KOPT-K1 (cell line): Measurements from ENCODE around the gene AP1B1.

Source experiments
- H3K27ac ChIP-seq: fragments of 200-600 bp; sonication (generic); 2 replicates; pipeline ENCODE4 v1.5.1; 2016; ENCODE audit warnings: antibody characterized with exemption, mild to moderate bottlenecking, low read depth, low read length; ENCODE audit not compliant: poor library complexity, severe bottlenecking
- H3K36me3 ChIP-seq: fragments of 200-600 bp; sonication (generic); 2 replicates; pipeline ENCODE4 v1.5.1; 2017; ENCODE audit warnings: antibody characterized with exemption, mild to moderate bottlenecking, low read length, moderate library complexity; ENCODE audit not compliant: insufficient read depth
- H3K9me3 ChIP-seq: fragments of 200-600 bp; sonication (generic); 2 replicates; pipeline ENCODE4 v1.5.1; 2017; ENCODE audit warnings: antibody characterized with exemption, low read length, mild to moderate bottlenecking; ENCODE audit not compliant: insufficient read depth, poor library complexity, severe bottlenecking

Gene AP1B1

DNA sequence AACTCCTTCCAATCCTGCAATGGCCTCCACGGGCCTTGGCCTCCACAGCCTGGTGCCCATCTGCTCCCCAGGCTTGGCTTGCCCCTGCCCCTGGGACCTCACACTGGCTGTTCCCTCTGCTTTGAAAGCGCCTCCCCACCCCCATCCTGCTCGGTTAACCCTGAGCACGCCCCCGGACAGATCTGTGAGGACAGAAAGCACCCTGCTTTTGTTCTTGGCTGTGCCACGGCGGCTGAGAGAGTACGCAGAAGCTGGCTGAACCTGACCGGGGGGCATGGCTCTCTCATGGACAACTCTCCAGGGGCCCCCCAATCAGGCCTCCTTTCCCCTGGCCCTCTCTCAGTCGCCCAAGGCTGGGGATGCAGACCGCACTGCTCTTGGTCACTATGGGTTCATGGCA is 52.7 kb downstream of the AP1B1 start:
- Histone ChIP-seq H3K9me3 (no peaks in the 10 kb centered on the region), H3K27ac (no peak overlapping the region), H3K36me3 (peaks cover 99% of the 10 kb centered on the region)

DNA sequence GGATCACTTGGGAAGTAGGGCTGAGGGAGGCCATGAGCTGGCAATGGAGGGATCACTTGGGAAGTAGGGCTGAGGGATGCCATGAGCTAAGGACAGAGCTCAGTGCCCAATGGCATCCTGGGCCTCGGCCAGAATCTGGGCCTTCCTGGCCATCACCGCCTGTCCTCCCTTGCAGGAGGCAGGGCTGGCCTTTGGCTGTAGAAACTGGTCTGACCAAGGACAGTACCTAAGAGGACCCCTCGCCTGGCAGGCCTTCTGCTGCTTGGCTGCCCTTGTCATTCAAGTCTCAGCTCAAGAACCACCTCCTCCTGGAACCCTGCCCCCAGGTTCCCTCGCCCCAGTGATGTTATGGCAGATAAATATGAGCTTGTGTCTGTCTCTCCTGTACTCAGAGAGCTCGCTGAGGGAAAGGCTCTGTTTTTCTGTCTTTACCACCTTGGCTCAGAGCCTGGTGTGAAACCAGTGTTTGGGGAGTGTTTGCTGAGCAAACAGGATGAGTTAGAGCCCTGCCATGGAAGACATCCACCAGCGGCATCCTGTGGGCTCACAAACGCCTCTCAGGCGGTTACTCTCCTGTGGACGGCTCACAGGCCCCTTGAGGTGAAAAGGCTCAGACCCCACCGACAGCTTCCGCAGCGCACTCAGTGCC is 53.5 kb downstream of the AP1B1 start:
- no peak overlapping the region for H3K27ac ChIP-seq
- peaks cover 99% of the 10 kb centered on the region for H3K36me3 ChIP-seq

DNA sequence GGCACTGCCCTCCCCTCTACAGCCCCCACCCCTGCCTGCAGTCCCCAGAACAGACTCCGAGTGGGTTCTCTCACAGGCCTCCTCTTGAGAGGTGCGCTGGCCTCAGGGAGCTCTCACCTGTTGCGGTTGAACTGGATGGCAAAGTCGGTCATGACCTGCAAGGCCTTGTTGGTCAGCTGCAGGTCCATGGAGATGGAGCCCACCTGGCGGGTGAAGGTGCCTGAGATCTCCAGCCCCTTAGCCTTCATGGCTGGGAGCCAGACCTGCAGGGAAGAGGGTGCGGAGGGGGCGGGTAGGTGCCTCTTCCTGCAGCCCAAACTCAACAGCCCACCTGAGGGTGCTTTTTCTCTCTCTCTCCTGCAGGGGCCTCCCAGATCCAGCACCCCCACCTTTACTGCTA is 54.2 kb downstream of the AP1B1 start:
- H3K9me3 ChIP-seq = no peaks in the 10 kb centered on the region
- no peak overlapping the region for H3K27ac ChIP-seq
- H3K36me3 ChIP-seq = peaks cover 99% of the 10 kb centered on the region

More for the DNA sequence above, 53.5 kb downstream of the AP1B1 start:
- no peaks in the 10 kb centered on the region for H3K9me3 ChIP-seq

DNA sequence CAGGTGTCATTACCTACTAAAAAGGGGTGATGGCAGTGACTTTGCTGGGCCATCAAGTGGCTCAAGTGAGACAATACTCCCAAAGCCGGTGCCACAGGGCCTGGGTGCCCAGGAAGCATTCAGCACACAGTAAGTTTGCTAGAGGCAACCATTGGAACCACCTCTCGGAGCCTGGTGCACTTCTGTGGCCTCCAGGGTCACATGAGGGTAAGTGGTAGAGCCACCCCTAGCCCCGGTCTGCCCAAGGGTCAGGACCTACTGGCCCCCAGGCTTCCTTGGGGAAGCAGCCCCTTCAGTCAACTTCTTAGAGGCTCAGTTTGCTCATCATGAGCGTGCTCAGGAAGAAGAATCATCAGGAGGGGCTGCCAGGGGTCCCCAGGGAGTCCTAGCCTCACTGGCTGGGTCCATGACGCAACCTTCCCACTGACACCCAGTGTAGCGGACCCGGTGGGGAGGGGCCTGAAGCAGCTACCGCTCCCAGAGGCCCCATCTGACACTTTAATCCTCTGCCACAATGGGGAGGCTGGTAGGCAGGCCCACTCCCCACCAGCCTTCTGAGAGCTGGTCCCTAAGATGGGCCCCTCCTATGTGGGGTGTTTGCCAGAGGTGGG is 55.4 kb downstream of the AP1B1 start:
- Histone ChIP-seq H3K27ac (no peak overlapping the region), H3K36me3 (peaks cover 99% of the 10 kb centered on the region), H3K9me3 (no peaks in the 10 kb centered on the region)

DNA sequence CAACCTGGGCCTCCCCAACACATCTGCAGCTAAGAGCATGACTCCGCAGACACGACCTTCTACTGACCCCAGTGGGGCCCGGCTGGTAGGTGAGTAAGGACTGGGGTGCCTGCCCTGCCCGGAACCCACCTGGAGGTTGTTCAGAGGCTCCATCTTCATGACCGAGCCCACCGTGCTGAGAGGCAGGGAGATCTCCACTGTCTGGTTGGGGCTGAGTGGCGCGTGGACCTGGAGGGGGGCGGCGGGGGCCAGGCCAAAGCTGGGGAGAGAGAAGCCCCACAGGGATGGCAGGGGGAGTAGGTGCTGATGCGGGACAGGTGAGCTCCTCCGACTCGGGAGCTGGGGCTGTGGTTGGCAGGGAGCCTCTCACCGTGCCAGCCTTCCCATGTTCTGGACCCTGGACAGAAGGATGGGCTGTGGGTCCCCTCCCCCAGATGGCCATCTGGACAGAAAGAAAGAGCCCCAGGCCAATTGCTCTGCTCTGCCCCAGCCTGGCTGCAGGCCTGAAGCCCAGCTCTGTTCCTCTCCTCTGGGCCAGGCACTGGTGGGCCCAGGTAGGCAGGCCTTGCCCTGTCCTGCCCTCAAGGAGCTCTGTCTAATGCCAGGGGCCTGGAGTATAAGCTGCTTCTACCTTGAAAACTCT is 56.6 kb downstream of the AP1B1 start:
- H3K9me3 ChIP-seq = no peaks in the 10 kb centered on the region
- peaks cover 98% of the 10 kb centered on the region for H3K36me3 ChIP-seq
- no peak overlapping the region for H3K27ac ChIP-seq

DNA sequence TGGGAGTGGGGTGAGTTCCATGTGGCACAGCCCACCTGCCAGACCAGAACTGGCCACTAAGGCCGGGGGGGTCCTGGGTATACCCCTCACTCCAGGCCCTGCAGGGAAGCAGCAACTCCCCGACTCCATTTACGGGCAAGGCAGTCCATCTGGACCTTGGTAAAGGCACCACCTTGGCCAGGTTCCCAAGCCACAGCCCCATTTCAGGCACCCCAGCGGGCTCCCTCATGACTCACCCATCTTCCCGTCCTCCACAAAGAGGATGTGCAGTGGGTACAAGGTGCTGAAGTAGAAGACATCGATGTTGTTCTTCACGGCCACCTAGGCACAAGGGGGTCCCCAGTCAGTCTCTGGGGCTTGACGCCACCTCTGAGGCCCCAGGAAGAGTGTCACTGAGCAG is 57.2 kb downstream of the AP1B1 start:
- Histone ChIP-seq H3K36me3 (peaks cover 98% of the 10 kb centered on the region), H3K27ac (no peak overlapping the region), H3K9me3 (no peaks in the 10 kb centered on the region)

DNA sequence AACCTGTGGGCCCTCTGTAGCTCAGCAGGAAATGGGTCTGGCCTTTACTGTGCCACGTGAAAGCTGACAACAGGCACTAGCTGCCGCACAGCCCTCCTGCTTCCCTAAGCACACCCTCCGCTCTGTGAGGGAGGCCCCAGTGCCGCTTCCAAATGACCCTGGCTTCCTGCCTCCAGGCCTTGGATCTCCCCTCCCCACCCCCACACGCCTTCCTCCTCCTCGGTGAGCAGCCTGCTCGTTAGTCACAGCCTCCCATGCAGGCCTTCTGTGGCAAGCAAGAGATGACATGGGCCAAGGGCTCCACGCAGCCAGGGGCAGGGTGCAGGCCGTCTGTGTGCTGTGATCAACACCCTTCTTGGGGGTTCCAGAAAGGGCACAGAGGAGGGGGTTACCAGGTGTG is 57.6 kb downstream of the AP1B1 start:
- no peaks in the 10 kb centered on the region for H3K9me3 ChIP-seq
- peaks cover 98% of the 10 kb centered on the region for H3K36me3 ChIP-seq
- no peak overlapping the region for H3K27ac ChIP-seq

DNA sequence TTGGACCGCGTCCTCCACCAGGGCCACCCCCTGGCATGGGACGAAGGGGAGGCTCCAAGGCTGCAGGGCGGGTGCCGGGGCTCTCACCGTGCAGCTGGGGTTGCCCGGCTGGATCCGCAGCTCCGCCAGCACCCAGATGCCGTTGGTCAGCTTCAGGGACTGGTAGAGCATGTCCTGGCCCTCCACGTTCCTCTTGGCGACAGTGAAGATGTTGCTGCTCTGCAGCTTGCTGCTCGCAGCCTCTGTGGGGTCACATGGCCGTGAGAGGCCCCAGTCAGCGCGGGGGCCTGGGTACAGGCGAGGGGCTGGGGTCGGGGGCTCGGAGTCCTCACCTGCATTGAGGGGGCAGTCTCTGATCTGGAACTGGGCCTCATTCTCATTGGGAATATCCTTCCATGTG is 58.1 kb downstream of the AP1B1 start:
- H3K9me3 ChIP-seq = no peaks in the 10 kb centered on the region
- peaks cover 94% of the 10 kb centered on the region for H3K36me3 ChIP-seq
- no peak overlapping the region for H3K27ac ChIP-seq

DNA sequence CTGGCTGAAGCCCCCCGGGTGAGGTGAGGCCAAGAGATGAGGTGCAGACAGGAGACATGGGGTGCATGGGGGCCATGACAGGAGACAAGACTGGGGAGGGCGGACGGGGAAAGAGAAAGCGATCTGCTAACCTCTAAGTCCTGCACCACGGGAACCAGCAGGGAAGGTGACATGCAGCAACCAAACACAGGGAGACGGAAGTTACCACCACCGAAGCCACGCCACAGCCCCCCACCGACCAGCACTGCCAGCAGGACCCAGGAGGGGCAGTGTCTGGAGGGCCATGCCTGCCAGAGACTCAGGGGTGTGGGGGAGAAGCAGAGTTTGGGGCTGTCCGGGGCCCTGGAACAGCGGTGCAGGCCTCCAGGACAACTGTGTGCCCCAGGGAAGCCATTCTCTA is 58.8 kb downstream of the AP1B1 start:
- Histone ChIP-seq H3K36me3 (peaks cover 87% of the 10 kb centered on the region), H3K9me3 (no peaks in the 10 kb centered on the region), H3K27ac (no peak overlapping the region)

DNA sequence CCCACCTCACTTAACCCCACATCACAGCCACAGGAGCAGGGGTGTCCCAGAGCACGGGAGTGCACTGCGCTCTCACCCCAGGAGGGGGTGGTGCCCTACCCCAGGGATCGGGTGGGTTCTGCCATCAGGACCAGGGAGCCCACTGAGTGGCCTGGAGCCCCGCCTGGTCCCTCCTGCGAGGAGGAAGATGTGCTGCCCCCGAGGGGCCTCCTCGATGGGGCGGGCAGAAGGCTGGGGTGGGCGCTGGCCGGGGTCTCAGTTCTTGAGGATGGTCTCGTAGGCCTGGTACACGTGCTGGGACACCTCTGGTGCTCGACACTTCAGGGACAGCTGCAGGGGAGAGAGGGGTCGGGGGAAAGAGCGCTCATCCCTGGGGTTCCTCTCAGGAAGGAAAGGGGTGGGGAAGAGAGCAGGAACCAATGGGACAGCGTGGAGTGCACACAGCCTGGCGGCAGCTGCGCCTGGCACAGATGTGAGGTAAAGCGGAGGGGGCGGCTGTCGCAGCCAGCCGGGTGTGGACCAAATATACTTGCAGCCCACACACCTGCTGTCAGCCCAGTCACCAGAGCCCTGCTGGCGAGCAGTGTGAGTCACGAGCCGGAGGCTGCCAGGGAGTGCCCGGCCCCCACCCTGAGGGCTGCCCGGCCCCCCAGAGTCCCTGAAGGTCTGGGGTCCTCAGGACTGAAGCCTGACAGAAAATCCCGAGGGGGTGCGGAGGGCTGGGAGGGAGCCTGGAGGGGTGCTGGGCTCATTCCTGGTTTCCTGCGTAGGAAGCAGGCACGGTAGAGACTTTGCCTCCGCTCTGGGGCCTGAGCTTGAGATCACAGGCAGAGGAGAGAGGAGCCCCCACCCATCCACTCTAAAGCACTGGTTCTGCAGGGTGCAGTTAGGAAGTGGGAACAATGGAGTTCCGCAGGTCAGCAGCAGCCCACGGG is 59.5 kb downstream of the AP1B1 start:
- H3K9me3 ChIP-seq = no peaks in the 10 kb centered on the region
- no peak overlapping the region for H3K27ac ChIP-seq
- peaks cover 80% of the 10 kb centered on the region for H3K36me3 ChIP-seq

DNA sequence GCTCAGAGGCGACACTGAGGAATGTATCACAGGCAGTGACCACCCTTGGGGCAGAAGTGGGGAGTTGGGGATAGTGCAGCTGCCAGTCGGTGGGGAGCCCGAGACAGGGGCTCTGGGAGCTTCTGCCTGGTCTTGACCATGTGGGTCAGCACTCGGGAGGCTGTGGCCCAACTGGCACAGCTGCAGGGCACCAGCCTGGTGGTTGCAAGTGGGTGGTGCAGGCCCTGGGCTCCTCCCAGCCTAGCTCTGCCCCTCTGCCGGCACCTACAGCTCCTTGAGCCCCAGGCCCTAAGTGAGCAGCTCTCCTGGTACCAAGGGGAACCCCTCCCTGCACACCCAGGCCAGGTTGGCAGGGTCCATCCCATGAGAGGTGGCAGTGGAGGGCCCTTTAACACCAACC is 60.3 kb downstream of the AP1B1 start:
- Histone ChIP-seq H3K36me3 (peaks cover 73% of the 10 kb centered on the region), H3K27ac (no peak overlapping the region), H3K9me3 (no peaks in the 10 kb centered on the region)

DNA sequence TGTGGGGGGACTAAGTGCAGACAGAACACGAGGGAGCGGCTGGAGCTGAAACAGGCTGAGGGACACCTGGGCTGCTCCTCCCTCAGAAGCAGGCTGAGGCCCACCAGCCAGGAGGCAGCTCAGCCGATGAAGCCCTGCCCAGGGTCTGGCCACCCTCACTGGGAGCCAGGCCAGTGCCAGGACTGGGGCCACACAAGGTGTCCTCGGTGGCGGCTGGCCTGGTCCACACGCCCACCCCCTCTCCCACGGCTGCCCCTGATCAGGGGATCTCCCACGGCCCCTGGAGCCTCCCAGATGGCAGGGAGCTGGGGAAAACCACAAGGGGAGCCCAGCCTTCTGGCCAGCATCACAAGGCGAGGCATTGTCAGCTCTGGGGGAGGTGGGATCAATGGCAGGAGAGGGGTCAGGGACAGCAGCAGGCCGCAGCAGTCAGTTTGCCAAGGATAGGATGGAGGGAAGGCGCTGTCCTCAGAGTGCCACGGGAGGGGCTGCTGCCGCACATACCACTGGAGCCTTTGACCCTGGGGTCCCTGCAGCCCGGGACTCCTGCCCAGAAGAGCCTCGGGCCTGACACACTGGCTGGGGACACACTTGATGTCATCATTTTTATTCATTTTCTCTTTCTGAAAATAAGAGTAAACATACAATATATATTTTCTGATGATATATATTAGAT is 61.1 kb downstream of the AP1B1 start:
- Histone ChIP-seq H3K27ac (no peak overlapping the region), H3K36me3 (peaks cover 64% of the 10 kb centered on the region)

DNA sequence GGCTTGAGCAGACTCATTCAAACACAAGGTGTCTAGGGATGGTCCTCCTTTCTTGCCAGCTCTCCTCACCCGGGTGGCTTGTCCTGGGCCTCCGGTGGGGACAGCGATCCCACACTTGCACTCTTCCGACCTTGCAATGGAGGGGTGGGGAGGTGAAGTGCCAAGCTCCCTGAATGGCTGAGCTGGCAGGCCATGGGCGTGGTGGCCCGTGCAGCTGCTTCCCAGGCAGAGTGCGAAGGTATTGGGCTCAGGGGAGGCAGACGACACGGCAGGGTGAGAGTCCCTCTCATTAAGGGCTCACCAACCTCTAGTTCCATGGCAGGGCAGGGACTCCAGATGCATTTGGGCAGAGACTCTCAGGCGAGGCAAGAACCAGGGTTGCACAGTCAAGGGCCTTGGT is 61.9 kb downstream of the AP1B1 start:
- Histone ChIP-seq H3K27ac (no peak overlapping the region), H3K9me3 (no peaks in the 10 kb centered on the region), H3K36me3 (peaks cover 57% of the 10 kb centered on the region)

More for the DNA sequence above, 61.1 kb downstream of the AP1B1 start:
- H3K9me3 ChIP-seq = no peaks in the 10 kb centered on the region

DNA sequence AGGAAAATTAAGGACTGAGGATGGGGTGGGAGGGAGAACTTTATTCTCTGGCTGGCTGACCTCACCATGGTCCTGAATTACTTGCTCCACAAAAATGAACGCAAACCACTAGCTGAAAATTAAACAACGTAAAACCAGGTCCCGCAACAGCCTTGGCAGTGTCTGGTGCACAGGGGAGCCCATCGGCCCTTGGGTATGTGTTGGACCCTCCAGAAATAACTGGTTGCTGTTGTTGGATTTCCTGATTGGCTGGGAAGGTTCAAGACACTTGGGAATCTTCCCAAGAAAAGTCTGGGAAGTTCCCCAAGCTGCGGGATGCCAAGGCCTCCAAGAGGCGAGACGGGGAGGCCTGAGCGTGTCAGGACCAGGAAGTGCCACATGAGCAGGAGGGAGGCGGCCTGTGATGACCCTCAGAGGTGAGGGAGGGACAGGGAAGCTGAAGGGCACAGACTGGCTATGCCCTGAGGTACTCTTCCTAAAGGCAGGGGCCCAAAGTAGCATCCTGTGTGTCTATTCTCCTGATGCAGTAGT is 62.5 kb downstream of the AP1B1 start:
- H3K36me3 ChIP-seq = peaks cover 51% of the 10 kb centered on the region
- no peak overlapping the region for H3K27ac ChIP-seq

More for the DNA sequence above, 62.5 kb downstream of the AP1B1 start:
- H3K9me3 ChIP-seq = no peaks in the 10 kb centered on the region
